Prostate gland (tissue), 2 donors: ENCODE data around the gene NUBP2. TPM values are rescaled to one million over a fixed set of nuclear protein-coding genes. Genes with fewer than 3 reads are reported as not detected.

Source experiments
- DNase-seq: peaks from one replicate; pipeline ENCODE4 v3.0.0-alpha.2; 2019; ENCODE audit warnings: low spot score
- H3K27ac ChIP-seq, 2 donors: fragments of 200-600 bp; sonication (generic); 2 replicates each; pipeline ENCODE4 v1.5.1; 2017 to 2019
- H3K27me3 ChIP-seq: fragments of 200-600 bp; sonication (generic); replicated peaks from 2 replicates; pipeline ENCODE4 v1.5.1; 2019; ENCODE audit not compliant: insufficient read depth
- H3K36me3 ChIP-seq, 2 donors: fragments of 200-600 bp; sonication (generic); 1 replicate in 1 of 2; 2 replicates in 1 of 2; pipeline versions ENCODE4 v1.5.1 to v1.8.1; 2017 to 2019
- H3K4me1 ChIP-seq: fragments of 200-600 bp; sonication (generic); replicated peaks from 2 replicates; pipeline ENCODE4 v1.5.1; 2019
- H3K4me3 ChIP-seq, 2 donors: fragments of 200-600 bp; sonication (generic); 2 replicates each; pipeline ENCODE4 v1.5.1; 2017 to 2019
- H3K9me3 ChIP-seq: fragments of 200-600 bp; sonication (generic); 2 replicates; pipeline ENCODE4 v1.5.1; 2017
- POLR2A ChIP-seq: fragments of 450-650 bp; IDR thresholded peaks from one replicate; pipeline ENCODE4 v1.6.1; 2016; ENCODE audit warnings: antibody characterized with exemption, mild to moderate bottlenecking
- POLR2AphosphoS5 ChIP-seq: sonication (generic); formaldehyde crosslinking; IDR thresholded peaks from one replicate; pipeline ENCODE4 v1.6.1; 2017; ENCODE audit warnings: antibody characterized with exemption
- WGBS: methylation state at CpG from one replicate; pipeline ENCODE4 v1.1.5; 2018; 5-methylcytosine and 5-hydroxymethylcytosine counted together
- intact Hi-C: fragments of 100-400 bp; cut with DNase I; formaldehyde crosslinking; loops from one replicate; pipeline ENCODE4 v1.14.2; 2022
- total RNA-seq, 2 donors: library from RNA; depleted of rRNA; stranded (reverse); fragments of >200 nt; gene quantifications; one replicate each; pipeline ENCODE4 v1.1.0, GENCODE V29; 2016
- TF ChIP-seq, protein P1 (sequence below), 4 experiments: fragments of 200-600 bp in 2 of 4; fragments of 450-650 bp in 2 of 4; sonication (generic) in 2 of 4; IDR thresholded peaks; 1 replicate in 3 of 4; 2 replicates in 1 of 4; pipeline ENCODE4 v1.5.1; 2016 to 2019; ENCODE audit warnings: antibody characterized with exemption in 4 of 4, mild to moderate bottlenecking in 2 of 4, moderate library complexity in 2 of 4

NUBP2 gene
- total RNA-seq, 2 donors from 2014 or later, result 98.4 to 233 TPM

DNA sequence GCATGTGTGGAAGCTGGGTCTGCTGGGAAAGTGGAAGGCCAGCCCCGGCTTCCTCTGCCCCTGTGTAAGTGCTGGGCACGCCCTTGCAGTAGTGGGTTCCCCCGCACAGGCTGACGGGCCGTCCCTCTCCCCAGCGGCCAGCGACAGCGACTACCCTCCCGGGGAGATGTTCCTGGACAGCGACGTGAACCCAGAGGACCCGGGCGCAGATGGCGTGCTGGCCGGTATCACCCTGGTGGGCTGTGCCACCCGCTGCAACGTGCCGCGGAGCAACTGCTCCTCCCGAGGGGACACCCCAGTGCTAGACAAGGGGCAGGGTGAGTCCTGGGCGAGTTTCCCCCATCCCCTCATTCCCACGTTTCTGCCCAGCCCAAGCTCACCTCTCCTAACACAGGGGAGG is 16.9 kb upstream of the NUBP2 start:
- intact Hi-C loops, result loop anchor here (10.0 kb wide), 1 partner anchor 551 kb away; no protein-coding TSS in a partner anchor
- WGBS, result 91% methylated on average over 20 of the region's 22 CpGs

DNA sequence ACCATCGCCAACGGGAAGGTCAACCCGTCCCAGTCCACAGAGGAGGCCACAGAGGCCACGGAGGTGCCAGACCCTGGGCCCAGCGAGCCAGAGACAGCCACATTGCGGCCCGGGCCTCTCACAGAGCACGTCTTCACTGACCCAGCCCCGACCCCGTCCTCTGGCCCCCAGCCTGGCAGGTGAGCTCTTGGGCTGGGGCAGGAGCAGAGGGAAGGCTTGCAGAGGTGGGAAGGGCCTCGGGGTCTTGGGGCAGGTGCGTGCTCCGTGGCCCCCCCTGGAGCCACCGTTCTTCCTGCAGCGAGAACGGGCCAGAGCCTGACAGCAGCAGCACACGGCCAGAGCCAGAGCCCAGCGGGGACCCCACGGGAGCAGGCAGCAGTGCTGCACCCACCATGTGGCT is 16.5 kb upstream of the NUBP2 start:
- no peaks in the 10 kb centered on the region for H3K27me3 ChIP-seq
- peaks cover 6% of the 10 kb centered on the region for H3K4me1 ChIP-seq
- H3K9me3 ChIP-seq, result no peaks in the 10 kb centered on the region
- H3K4me3 ChIP-seq, result no peak overlapping the region
- H3K36me3 ChIP-seq, result peaks cover 0 to 26% of the 10 kb centered on the region in 2 donors
- intact Hi-C loops, result loop anchor here (10.0 kb wide), 1 partner anchor 551 kb away; no protein-coding TSS in a partner anchor
- TF ChIP-seq, protein P1, sequence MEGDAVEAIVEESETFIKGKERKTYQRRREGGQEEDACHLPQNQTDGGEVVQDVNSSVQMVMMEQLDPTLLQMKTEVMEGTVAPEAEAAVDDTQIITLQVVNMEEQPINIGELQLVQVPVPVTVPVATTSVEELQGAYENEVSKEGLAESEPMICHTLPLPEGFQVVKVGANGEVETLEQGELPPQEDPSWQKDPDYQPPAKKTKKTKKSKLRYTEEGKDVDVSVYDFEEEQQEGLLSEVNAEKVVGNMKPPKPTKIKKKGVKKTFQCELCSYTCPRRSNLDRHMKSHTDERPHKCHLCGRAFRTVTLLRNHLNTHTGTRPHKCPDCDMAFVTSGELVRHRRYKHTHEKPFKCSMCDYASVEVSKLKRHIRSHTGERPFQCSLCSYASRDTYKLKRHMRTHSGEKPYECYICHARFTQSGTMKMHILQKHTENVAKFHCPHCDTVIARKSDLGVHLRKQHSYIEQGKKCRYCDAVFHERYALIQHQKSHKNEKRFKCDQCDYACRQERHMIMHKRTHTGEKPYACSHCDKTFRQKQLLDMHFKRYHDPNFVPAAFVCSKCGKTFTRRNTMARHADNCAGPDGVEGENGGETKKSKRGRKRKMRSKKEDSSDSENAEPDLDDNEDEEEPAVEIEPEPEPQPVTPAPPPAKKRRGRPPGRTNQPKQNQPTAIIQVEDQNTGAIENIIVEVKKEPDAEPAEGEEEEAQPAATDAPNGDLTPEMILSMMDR (IDR thresholded peaks at IDR 0.05), result no peak
- TF ChIP-seq POLR2A (no peak), POLR2AphosphoS5 (no peak)
- no peak overlapping the region for H3K27ac ChIP-seq
- WGBS, result 75% methylated on average over 16 of the region's 19 CpGs
- no peak for DNase-seq

More for the DNA sequence above, 16.9 kb upstream of the NUBP2 start:
- no peak for DNase-seq
- Histone ChIP-seq H3K36me3 (peaks cover 0 to 28% of the 10 kb centered on the region in 2 donors), H3K4me1 (peaks cover 6% of the 10 kb centered on the region), H3K4me3 (no peak overlapping the region), H3K27ac (no peak overlapping the region), H3K9me3 (no peaks in the 10 kb centered on the region), H3K27me3 (no peaks in the 10 kb centered on the region)
- TF ChIP-seq POLR2AphosphoS5, result no peak
- TF ChIP-seq POLR2A, result no peak
- TF ChIP-seq, protein P1 (IDR thresholded peaks at IDR 0.05), result no peak

DNA sequence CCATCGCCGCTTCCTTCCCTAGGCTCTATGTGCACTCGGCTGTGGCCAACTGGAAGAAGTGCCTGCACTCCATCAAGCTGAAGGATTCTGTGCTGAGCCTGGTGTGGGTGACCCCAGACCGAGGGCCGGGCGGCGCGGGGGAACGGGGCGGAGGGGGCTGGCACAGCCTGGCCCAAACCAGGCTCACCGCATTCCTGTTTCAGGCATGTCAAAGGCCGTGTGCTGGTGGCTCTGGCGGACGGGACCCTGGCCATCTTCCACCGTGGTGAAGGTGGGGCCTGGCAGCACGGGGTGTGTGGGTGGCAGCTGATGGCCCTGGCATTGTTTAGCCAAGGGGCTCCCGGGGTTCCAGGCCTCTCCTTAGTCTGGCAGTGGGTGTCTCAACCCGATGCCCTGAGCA is 16.1 kb upstream of the NUBP2 start:
- peaks cover 0 to 25% of the 10 kb centered on the region in 2 donors for H3K36me3 ChIP-seq
- no peak overlapping the region for H3K27ac ChIP-seq
- H3K4me3 ChIP-seq, result no peak overlapping the region
- WGBS, result 63% methylated on average over 17 of the region's 18 CpGs
- H3K9me3 ChIP-seq, result no peaks in the 10 kb centered on the region
- TF ChIP-seq, protein P1 (IDR thresholded peaks at IDR 0.05), result no peak
- no peak for TF ChIP-seq POLR2A
- no peak for TF ChIP-seq POLR2AphosphoS5
- H3K4me1 ChIP-seq, result peaks cover 6% of the 10 kb centered on the region
- intact Hi-C loops, result loop anchor here (10.0 kb wide), 1 partner anchor 552 kb away; no protein-coding TSS in a partner anchor
- H3K27me3 ChIP-seq, result no peaks in the 10 kb centered on the region
- no peak for DNase-seq

DNA sequence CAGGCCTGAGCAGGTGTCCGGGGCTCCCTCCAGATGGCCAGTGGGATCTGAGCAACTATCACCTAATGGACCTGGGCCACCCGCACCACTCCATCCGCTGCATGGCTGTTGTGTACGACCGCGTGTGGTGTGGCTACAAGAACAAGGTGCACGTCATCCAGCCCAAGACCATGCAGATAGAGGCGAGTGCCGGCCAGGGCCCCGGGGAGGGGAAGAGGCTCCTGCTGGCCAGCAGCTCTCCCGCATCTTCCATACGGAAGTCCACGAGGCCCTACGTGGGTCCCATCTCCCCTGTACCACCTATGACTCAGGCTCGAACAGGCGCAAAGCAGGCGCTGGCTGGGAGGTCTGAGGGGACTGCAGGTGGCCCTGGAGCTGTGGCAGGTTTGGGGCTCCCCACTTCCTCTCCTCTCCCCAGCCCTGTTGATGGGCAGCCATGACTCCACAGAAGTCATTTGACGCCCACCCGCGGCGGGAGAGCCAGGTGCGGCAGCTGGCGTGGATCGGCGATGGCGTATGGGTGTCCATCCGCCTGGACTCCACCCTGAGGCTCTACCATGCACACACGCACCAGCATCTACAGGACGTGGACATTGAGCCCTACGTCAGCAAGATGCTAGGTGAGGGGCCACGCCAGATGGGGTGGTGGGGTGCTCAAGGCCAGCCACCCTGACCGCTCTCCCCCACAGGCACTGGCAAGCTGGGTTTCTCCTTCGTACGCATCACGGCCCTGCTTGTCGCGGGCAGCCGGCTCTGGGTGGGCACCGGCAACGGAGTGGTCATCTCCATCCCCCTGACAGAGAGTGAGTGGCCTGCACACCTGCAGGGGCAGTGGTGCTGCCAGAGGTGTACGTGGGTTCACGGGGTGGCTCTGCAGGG is 15.4 kb upstream of the NUBP2 start:
- TF ChIP-seq, protein P1 (IDR thresholded peaks at IDR 0.05), result no peak
- no peak for TF ChIP-seq POLR2A
- no peak for TF ChIP-seq POLR2AphosphoS5
- no peak overlapping the region for H3K4me3 ChIP-seq
- H3K27me3 ChIP-seq, result no peaks in the 10 kb centered on the region
- DNase-seq, result no peak
- no peak overlapping the region for H3K27ac ChIP-seq
- peaks cover 6% of the 10 kb centered on the region for H3K4me1 ChIP-seq
- H3K36me3 ChIP-seq, result peaks cover 0 to 20% of the 10 kb centered on the region in 2 donors
- no peaks in the 10 kb centered on the region for H3K9me3 ChIP-seq
- WGBS, result 90% methylated on average over 42 of the region's 42 CpGs
- intact Hi-C loops, result loop anchor here (10.0 kb wide), 1 partner anchor 553 kb away; no protein-coding TSS in a partner anchor
